HCT116 (cell line): Measurements from ENCODE around the gene STRBP.

Experiments used
- FOSL1 ChIP-seq: IDR thresholded peaks from 2 replicates; pipeline ENCODE4 v1.6.1; 2012; ENCODE audit warnings: low read depth
- TF ChIP-seq, protein P1 (sequence below): IDR thresholded peaks from 2 replicates; pipeline ENCODE4 v1.6.1; 2012
- TF ChIP-seq, protein P2 (sequence below), 3 experiments: fragments of 200-600 bp in 1 of 3; sonication (generic) in 1 of 3; IDR thresholded peaks in 2 of 3; conservative IDR thresholded peaks in 1 of 3; 2 replicates each; pipeline ENCODE4 v1.5.1; 2012 to 2017; ENCODE audit warnings: low read depth in 2 of 3, low read length in 2 of 3, antibody characterized with exemption in 1 of 3, borderline replicate concordance in 1 of 3, control low read depth in 1 of 3, mild to moderate bottlenecking in 1 of 3, mixed read lengths in 1 of 3, mixed run types in 1 of 3, moderate library complexity in 1 of 3; ENCODE audit not compliant: insufficient read depth in 1 of 3

DNA sequence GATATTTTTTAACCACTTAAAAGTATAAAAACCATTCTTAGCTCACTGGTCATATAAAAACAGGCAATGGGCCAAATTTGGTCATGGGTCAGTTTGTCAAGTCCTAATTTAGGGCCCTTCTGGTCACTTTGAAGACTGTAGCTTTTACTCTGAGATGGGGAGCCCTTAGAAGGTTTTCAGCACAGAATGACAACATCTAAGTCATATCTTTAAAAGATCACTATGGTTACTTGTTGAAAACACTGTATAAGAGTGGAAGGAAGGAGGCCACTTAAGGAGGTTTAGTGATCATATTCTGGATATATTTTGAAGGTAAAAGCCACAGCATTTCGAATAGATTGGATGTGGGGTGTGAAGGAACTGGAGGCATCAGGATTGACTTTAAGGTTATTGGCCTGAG is 76.7 kb downstream of the STRBP start:
- no peak for TF ChIP-seq FOSL1
- TF ChIP-seq, protein P1, sequence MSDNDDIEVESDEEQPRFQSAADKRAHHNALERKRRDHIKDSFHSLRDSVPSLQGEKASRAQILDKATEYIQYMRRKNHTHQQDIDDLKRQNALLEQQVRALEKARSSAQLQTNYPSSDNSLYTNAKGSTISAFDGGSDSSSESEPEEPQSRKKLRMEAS = no peak
- TF ChIP-seq, protein P2, sequence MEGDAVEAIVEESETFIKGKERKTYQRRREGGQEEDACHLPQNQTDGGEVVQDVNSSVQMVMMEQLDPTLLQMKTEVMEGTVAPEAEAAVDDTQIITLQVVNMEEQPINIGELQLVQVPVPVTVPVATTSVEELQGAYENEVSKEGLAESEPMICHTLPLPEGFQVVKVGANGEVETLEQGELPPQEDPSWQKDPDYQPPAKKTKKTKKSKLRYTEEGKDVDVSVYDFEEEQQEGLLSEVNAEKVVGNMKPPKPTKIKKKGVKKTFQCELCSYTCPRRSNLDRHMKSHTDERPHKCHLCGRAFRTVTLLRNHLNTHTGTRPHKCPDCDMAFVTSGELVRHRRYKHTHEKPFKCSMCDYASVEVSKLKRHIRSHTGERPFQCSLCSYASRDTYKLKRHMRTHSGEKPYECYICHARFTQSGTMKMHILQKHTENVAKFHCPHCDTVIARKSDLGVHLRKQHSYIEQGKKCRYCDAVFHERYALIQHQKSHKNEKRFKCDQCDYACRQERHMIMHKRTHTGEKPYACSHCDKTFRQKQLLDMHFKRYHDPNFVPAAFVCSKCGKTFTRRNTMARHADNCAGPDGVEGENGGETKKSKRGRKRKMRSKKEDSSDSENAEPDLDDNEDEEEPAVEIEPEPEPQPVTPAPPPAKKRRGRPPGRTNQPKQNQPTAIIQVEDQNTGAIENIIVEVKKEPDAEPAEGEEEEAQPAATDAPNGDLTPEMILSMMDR (IDR thresholded peaks at IDR 0.05 in 2 of 3, conservative IDR thresholded peaks at IDR 0.05 in 1 of 3; ENCODE audit: borderline replicate concordance in 1 of 3, insufficient read depth in 1 of 3, low read depth in 2 of 3, low read length in 2 of 3) = no peak
